GM12864 (cell line): ENCODE results near the gene STX4.

Experiments
- DNase-seq: peaks from one replicate; pipeline ENCODE4 v3.0.0-alpha.2; 2011; ENCODE audit warnings: low read depth
- H3K4me3 ChIP-seq: 2 replicates; pipeline ENCODE4 v1.5.1; 2011; ENCODE audit warnings: mild to moderate bottlenecking, low read depth, low read length, control low read depth
- CTCF ChIP-seq: IDR thresholded peaks from 2 replicates; pipeline ENCODE4 v1.5.1; 2011; ENCODE audit warnings: low read depth, mild to moderate bottlenecking, moderate library complexity, low read length, control low read depth, inconsistent platforms; ENCODE audit errors: missing control alignments

Gene STX4

DNA sequence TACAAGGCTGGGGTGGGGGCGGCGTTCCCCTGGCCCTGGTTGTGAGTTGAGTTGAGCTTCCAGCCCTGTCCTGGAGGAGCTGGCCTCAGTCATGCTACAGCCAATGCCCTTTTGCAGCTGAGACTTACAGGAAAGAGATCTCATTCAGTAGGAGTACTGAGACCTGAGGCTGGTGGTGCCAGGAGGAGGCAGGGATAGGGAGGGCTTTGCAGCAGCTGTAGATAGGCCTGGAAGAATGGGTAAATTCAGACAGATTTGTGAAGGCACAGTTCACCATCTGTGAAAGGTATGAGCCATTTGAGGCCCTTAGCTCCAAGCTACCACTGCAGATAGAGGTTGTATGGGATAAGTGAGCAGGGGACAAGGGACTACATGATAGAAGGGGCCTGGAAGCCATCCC is 5.6 kb downstream of the STX4 start:
- TF ChIP-seq CTCF, result no peak
- no peak overlapping the region for H3K4me3 ChIP-seq
- no peak for DNase-seq

DNA sequence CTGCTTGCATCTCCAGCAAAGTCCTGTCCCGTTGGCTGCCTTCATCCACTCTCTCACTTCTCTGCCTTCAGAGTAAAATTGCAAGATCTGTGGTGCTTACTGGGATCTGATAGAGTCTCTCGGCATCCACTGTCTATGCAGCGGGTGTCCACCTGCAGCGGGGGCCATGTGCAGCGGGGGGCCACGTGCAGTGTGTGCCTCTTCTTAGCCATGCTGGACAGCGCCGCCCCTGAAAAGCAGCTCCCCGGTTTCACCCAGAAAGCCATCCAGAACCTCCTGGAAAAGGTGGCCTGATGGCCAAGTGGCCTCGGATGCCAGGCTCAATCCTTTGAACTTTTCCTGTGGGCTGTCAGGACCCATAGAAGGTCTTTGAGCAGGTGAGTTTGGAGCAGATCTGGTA is 9.5 kb downstream of the STX4 start:
- no peak for DNase-seq
- H3K4me3 ChIP-seq, result no peak overlapping the region
- no peak for TF ChIP-seq CTCF

DNA sequence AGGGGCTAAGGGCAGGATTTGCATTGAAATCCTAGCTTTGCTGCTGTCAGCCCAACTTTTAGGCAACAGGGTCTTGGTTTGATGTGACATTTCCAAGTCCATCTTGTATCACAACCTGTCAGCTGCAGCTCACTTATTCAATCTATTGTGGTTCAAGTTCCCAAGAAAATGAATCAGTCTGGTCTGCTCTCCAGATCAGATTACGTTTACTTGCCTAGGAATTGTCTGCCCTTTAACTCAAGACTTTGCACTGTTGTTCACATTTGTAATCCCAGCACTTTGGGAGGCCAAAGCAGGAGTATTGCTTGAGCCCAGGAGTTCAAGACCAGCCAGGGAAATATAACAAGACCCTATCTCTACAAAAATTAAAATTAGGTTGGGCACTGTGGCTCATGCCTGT is 10.0 kb downstream of the STX4 start:
- no peak overlapping the region for H3K4me3 ChIP-seq
- DNase-seq, result no peak
- no peak for TF ChIP-seq CTCF

GRCh38 chr16:31043898-31044481 is 10.6 kb downstream of the STX4 start:
- DNase-seq, result no peak
- no peak for TF ChIP-seq CTCF

GRCh38 chr16:31050280-31051030 is 17.1 kb downstream of the STX4 start:
- no peak overlapping the region for H3K4me3 ChIP-seq
- DNase-seq, result no peak
- no peak for TF ChIP-seq CTCF

More at GRCh38 chr16:31043898-31044481, 10.6 kb downstream of the STX4 start:
- H3K4me3 ChIP-seq, result no peak overlapping the region

DNA sequence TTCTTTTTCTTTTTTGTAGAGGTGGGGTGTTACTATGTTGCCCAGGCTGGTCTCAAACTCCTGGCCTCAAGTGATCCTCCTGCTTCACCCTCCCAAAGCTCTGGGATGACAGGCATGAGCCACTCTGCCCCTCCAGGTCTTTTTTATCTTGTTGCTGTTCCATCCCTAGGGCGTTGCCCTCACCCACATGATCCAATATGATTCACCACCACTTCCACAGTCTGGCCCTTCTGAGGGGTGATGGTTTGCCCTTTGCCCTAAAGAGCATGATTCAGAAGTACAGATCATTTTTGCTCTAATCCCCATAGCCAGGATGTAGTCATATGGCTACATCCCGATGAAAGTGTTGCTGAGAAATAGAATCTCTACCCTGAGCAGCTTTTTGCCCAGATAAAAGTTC is 18.8 kb downstream of the STX4 start:
- no peak for TF ChIP-seq CTCF
- H3K4me3 ChIP-seq, result no peak overlapping the region
- DNase-seq, result no peak

GRCh38 chr16:31055613-31056012 is 22.3 kb downstream of the STX4 start:
- DNase-seq, result no peak
- TF ChIP-seq CTCF, result no peak

More at GRCh38 chr16:31055613-31056012, 22.3 kb downstream of the STX4 start:
- H3K4me3 ChIP-seq, result no peak overlapping the region
